ENCODE data around the gene BAIAP2.

The BAIAP2 gene

DNA sequence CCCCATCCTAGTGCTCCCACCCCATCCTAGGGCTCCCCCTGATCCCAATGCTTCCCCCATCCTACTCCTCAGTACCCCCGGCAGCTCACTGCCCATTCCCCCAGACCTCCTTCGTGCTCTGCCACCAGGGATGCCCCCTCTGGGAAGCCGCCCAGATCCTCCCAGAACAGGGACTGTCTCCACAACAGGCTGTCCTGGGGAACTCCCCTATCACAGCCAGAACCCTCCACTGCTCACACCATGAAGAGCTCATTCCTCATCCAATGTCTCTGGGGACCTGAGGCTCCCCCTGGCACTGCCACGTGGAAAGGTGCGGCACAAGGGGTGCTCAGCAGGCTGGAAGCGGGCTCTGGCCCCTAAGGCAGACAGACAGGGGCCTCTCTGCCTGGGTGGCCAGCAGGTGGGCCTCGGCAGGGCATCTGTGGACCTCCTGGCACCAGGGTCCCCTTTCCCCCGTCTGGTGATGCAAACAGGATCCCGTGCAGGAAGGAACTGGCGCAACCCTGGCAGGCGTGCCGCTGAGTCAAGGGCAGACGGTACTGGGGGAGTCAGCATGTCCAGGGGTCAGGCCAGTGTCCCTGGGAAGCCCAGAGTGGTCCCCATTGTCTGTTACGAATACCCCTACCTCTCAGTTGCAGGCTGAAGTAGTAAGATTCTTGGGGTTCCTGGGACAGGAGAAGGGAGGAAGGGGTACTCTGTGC lies 115.6 kb downstream of the BAIAP2 start:
- TF ChIP-seq TAF1 (IDR thresholded peaks at IDR 0.05; ENCODE audit: low read depth) (no peak), CEBPB (IDR thresholded peaks at IDR 0.05) (no peak), YY1 (IDR thresholded peaks at IDR 0.05; ENCODE audit: low read depth) (no peak), EP300 (IDR thresholded peaks at IDR 0.05; ENCODE audit: borderline replicate concordance) (no peak)

DNA sequence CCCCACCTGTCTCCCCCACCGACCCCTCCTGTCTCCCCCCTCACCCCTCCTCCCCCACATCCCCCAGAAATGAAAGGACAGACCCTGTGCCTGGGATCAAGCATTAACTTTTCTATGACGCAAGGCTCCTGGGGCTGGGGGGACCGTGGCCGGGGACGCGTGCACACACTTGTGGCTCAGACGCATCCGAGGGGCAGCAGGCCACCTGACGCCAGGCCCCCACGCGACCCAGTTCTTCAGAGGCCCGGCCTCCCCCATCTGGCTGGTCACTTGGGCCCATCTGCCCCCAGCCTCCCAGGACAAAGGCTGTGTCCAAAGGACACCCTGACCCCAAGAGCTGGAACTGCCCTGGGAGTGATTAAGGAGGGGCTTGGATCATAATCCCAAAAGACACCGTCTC lies 116.3 kb downstream of the BAIAP2 start:
- TF ChIP-seq, protein P1, sequence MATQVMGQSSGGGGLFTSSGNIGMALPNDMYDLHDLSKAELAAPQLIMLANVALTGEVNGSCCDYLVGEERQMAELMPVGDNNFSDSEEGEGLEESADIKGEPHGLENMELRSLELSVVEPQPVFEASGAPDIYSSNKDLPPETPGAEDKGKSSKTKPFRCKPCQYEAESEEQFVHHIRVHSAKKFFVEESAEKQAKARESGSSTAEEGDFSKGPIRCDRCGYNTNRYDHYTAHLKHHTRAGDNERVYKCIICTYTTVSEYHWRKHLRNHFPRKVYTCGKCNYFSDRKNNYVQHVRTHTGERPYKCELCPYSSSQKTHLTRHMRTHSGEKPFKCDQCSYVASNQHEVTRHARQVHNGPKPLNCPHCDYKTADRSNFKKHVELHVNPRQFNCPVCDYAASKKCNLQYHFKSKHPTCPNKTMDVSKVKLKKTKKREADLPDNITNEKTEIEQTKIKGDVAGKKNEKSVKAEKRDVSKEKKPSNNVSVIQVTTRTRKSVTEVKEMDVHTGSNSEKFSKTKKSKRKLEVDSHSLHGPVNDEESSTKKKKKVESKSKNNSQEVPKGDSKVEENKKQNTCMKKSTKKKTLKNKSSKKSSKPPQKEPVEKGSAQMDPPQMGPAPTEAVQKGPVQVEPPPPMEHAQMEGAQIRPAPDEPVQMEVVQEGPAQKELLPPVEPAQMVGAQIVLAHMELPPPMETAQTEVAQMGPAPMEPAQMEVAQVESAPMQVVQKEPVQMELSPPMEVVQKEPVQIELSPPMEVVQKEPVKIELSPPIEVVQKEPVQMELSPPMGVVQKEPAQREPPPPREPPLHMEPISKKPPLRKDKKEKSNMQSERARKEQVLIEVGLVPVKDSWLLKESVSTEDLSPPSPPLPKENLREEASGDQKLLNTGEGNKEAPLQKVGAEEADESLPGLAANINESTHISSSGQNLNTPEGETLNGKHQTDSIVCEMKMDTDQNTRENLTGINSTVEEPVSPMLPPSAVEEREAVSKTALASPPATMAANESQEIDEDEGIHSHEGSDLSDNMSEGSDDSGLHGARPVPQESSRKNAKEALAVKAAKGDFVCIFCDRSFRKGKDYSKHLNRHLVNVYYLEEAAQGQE (IDR thresholded peaks at IDR 0.05; ENCODE audit: low read depth): no peak
- TF ChIP-seq YY1 (IDR thresholded peaks at IDR 0.05; ENCODE audit: low read depth) (no peak), FOXM1 (IDR thresholded peaks at IDR 0.05; ENCODE audit: borderline replicate concordance, low read depth) (no peak), RAD21 (IDR thresholded peaks at IDR 0.05; ENCODE audit: low read depth) (no peak), TAF1 (IDR thresholded peaks at IDR 0.05; ENCODE audit: low read depth) (no peak), ZBTB7A (IDR thresholded peaks at IDR 0.05; ENCODE audit: low read depth) (no peak), NFIC (IDR thresholded peaks at IDR 0.05) (no peak), CEBPB (IDR thresholded peaks at IDR 0.05) (no peak), TEAD4 (IDR thresholded peaks at IDR 0.05) (no peak), EP300 (IDR thresholded peaks at IDR 0.05; ENCODE audit: borderline replicate concordance) (no peak), EGR1 (IDR thresholded peaks at IDR 0.05) (no peak), CREB1 (IDR thresholded peaks at IDR 0.05; ENCODE audit: low read depth) (no peak), TCF12 (IDR thresholded peaks at IDR 0.05; ENCODE audit: low read depth) (no peak)
- TF ChIP-seq, protein P2, sequence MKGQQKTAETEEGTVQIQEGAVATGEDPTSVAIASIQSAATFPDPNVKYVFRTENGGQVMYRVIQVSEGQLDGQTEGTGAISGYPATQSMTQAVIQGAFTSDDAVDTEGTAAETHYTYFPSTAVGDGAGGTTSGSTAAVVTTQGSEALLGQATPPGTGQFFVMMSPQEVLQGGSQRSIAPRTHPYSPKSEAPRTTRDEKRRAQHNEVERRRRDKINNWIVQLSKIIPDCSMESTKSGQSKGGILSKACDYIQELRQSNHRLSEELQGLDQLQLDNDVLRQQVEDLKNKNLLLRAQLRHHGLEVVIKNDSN (IDR thresholded peaks at IDR 0.05): no peak
- TF ChIP-seq, protein P3, sequence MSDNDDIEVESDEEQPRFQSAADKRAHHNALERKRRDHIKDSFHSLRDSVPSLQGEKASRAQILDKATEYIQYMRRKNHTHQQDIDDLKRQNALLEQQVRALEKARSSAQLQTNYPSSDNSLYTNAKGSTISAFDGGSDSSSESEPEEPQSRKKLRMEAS (IDR thresholded peaks at IDR 0.05): no peak

DNA sequence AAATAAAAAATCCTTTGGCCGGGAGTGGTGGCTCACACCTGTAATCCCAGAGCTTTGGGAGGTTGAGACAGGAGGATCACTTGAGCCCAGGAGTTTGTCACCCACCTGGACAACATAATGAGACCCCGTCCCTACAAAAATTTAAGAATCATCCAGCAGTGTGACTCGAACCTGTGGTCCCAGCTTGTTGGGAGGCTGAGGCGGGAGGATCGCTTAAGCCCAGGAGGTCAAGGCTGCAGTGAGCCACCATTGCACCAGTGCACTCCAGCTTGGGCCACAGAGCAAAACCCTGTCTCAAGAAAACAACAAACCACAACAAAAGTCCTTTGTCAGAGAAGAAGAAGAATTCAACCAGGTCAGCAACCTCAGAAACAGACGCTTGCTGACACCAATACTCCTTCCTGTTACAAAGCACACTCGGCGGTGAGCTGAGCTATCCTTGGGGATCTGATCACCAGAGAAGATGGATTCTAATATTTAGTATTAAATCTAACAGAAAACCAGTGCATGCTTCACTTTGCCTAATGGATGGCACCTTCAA lies 117.4 kb downstream of the BAIAP2 start:
- TF ChIP-seq NFIC (IDR thresholded peaks at IDR 0.05) (no peak), ZBTB7A (IDR thresholded peaks at IDR 0.05; ENCODE audit: low read depth) (no peak), TAF1 (IDR thresholded peaks at IDR 0.05; ENCODE audit: low read depth) (no peak), TCF12 (IDR thresholded peaks at IDR 0.05; ENCODE audit: low read depth) (no peak), CEBPB (IDR thresholded peaks at IDR 0.05) (no peak), YY1 (IDR thresholded peaks at IDR 0.05; ENCODE audit: low read depth) (no peak), RAD21 (IDR thresholded peaks at IDR 0.05; ENCODE audit: low read depth) (no peak), EGR1 (IDR thresholded peaks at IDR 0.05) (no peak), EP300 (IDR thresholded peaks at IDR 0.05; ENCODE audit: borderline replicate concordance) (no peak), FOXM1 (IDR thresholded peaks at IDR 0.05; ENCODE audit: borderline replicate concordance, low read depth) (no peak), TEAD4 (IDR thresholded peaks at IDR 0.05) (no peak)
- TF ChIP-seq, protein P2 (IDR thresholded peaks at IDR 0.05): no peak
- TF ChIP-seq, protein P1 (IDR thresholded peaks at IDR 0.05; ENCODE audit: low read depth): no peak
- TF ChIP-seq, protein P3 (IDR thresholded peaks at IDR 0.05): no peak

DNA sequence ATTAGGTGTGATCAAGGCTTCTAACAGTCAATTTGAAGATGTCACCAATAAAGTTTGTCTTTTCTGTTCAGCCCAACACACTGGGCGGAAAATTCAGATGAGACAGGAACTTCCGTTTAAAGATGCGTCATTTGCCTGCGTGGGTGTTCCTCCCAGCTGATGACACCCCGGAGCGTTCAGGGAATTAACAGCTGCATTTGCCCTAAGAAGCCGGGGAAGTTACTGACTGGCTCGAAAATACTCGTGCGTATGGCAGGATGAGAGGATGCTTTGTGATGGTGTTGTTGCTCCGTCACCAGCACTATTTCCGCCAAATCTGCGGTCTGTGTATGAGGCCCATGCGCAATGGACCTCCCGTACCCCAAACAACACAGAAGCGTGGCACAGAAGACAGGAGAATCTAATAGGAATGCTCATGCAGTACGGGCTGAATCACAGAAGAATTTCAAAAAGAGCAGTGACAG lies 118.4 kb downstream of the BAIAP2 start:
- TF ChIP-seq, protein P3 (IDR thresholded peaks at IDR 0.05): no peak
- 0 out of 2 replicates have a peak, but pooled peaks have one; percentile 65 for TF ChIP-seq EGR1 (IDR thresholded peaks at IDR 0.05)

DNA sequence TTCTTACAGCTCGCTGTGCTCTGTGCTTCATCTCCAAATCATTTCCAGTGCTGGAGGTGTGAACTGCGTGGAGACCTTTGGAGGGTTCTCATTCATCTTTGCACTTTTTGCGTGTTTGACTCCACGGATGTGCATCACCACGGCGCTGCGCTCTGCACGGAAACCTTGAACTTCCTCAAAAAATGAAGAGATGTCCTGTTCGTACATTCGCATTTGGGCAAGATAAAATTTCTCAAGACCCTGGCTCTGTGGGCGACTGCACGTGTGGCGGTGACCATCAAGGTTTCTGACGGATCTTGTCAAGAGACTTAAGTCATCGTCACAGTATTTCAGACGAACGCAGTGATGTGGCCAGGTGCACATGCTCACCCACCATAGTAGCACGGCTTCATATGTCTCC lies 120.0 kb downstream of the BAIAP2 start:
- no peak for TF ChIP-seq EGR1 (IDR thresholded peaks at IDR 0.05)
- TF ChIP-seq CEBPB (IDR thresholded peaks at IDR 0.05): no peak
- TF ChIP-seq, protein P1 (IDR thresholded peaks at IDR 0.05; ENCODE audit: low read depth): no peak
- no peak for TF ChIP-seq NFIC (IDR thresholded peaks at IDR 0.05)
- TF ChIP-seq YY1 (IDR thresholded peaks at IDR 0.05; ENCODE audit: low read depth): no peak
- TF ChIP-seq FOXM1 (IDR thresholded peaks at IDR 0.05; ENCODE audit: borderline replicate concordance, low read depth): no peak
- TF ChIP-seq CREB1 (IDR thresholded peaks at IDR 0.05; ENCODE audit: low read depth): no peak
- TF ChIP-seq, protein P3 (IDR thresholded peaks at IDR 0.05): no peak
- TF ChIP-seq ZBTB7A (IDR thresholded peaks at IDR 0.05; ENCODE audit: low read depth): no peak
- no peak for TF ChIP-seq RAD21 (IDR thresholded peaks at IDR 0.05; ENCODE audit: low read depth)
- TF ChIP-seq TCF12 (IDR thresholded peaks at IDR 0.05; ENCODE audit: low read depth): no peak
- TF ChIP-seq TEAD4 (IDR thresholded peaks at IDR 0.05): no peak
- TF ChIP-seq TAF1 (IDR thresholded peaks at IDR 0.05; ENCODE audit: low read depth): no peak

Data from Ishikawa (cell line).